ENCODE results near the gene HIVEP2. TPM values are rescaled to one million over a fixed set of nuclear protein-coding genes. Genes with fewer than 3 reads are reported as not detected.

HIVEP2 gene
- total and polyA plus RNA-seq, 2 donors (not counting 1 experiment from before 2014, with no cell fraction given): 5.8 to 31.9 TPM

DNA sequence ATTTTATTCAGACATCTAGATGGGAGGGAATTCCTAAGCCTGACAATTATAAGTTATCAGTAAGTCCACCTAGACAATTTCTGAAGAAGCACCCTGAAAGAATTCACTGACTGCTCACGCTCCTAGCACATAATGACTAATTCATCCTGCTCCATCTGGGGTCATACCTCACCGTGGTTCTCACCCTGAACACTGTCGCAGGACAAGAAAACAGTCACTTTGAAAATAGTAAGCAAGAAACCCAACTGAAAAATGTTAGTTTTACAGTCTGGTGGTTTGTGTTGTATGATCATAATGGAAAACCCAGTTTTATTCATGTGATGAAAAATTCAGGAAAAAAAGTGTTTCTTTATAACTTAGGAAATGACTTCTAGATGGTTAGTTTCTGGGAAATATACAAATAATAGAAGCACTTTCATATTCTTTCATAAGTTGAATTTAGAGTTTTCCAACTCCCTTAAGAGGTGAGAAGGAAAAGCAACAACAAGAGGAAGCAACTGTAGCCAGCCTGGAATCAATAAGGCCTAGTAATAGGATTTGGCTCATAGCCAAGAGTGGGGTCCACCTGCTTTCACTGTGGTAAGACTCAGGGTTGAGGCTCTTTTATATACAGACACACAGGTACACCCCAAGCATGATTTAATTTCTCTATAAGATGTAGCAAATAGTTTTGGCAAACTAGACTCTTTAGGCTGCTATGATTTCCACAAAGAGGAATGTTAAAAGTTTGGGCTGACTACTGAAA lies 94.1 kb downstream of the HIVEP2 start:
- intact Hi-C loops (cut with micrococcal nuclease): loop anchor here (10.0 kb wide), 1 partner anchor 604 kb away; the partner anchor contains the start of genes ADAT2 and PEX3
- Histone ChIP-seq H3K4me3 (ENCODE audit: control extremely low read depth in 1 of 5, extremely low read depth in 1 of 5, insufficient read depth in 1 of 5, low read depth in 2 of 5, low read length in 4 of 5) (no peak overlapping the region), H3K9me3 (ENCODE audit: control extremely low read depth in 1 of 3, control insufficient read depth in 2 of 3, insufficient read depth in 1 of 3, low read length in 2 of 3) (no peaks in the 10 kb centered on the region), H3K27ac (ENCODE audit: low read length in 2 of 2) (no peak overlapping the region), H3K79me2 (ENCODE audit: control insufficient read depth, insufficient read depth, low read length) (peaks cover 93% of the 10 kb centered on the region), H3K36me3 (replicated peaks in 1 of 2; ENCODE audit: control extremely low read depth in 1 of 2, control insufficient read depth in 1 of 2, extremely low read depth in 1 of 2, insufficient read depth in 2 of 2, low read length in 1 of 2) (no peaks in the 10 kb centered on the region), H3K4me1 (ENCODE audit: control insufficient read depth in 2 of 2, insufficient read depth in 2 of 2, low read length in 2 of 2) (peaks cover 70 to 81% of the 10 kb centered on the region in 2 donors), H2AFZ (ENCODE audit: insufficient read depth, low read depth, low read length, poor library complexity, severe bottlenecking) (no peak overlapping the region), H3K27me3 (replicated peaks in 1 of 4; ENCODE audit: control extremely low read depth in 1 of 4, control insufficient read depth in 3 of 4, insufficient read depth in 4 of 4, low read length in 3 of 4) (no peaks in the 10 kb centered on the region), H3K9ac (ENCODE audit: low read length) (no peak overlapping the region), H4K20me1 (ENCODE audit: control insufficient read depth, insufficient read depth, low read length, poor library complexity, severe bottlenecking) (no peaks in the 10 kb centered on the region), H3K4me2 (replicated peaks; ENCODE audit: low read depth, low read length, poor library complexity, severe bottlenecking) (peak overlapping the region; percentile 14)
- Mint-ChIP-seq H3K27me3 (no peaks in the 10 kb centered on the region), H3K27ac (peak overlapping the region; percentile 38), H3K9me3 (ENCODE audit: insufficient read depth) (no peaks in the 10 kb centered on the region), H3K4me1 (peaks cover 91% of the 10 kb centered on the region), H3K4me3 (peak overlapping the region; percentile 39)
- ATAC-seq (ENCODE audit: low read depth) (no peak), DNase-seq (no peak)
- TF ChIP-seq EZH2 (IDR thresholded peaks at IDR 0.05; ENCODE audit: borderline replicate concordance, insufficient read depth, low read depth, low read length, poor library complexity, severe bottlenecking): no peak
- TF ChIP-seq, protein P1, sequence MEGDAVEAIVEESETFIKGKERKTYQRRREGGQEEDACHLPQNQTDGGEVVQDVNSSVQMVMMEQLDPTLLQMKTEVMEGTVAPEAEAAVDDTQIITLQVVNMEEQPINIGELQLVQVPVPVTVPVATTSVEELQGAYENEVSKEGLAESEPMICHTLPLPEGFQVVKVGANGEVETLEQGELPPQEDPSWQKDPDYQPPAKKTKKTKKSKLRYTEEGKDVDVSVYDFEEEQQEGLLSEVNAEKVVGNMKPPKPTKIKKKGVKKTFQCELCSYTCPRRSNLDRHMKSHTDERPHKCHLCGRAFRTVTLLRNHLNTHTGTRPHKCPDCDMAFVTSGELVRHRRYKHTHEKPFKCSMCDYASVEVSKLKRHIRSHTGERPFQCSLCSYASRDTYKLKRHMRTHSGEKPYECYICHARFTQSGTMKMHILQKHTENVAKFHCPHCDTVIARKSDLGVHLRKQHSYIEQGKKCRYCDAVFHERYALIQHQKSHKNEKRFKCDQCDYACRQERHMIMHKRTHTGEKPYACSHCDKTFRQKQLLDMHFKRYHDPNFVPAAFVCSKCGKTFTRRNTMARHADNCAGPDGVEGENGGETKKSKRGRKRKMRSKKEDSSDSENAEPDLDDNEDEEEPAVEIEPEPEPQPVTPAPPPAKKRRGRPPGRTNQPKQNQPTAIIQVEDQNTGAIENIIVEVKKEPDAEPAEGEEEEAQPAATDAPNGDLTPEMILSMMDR (IDR thresholded peaks at IDR 0.05): no peak
- no CpG with 5 or more reads among the region's 3 CpGs for WGBS (ENCODE audit: insufficient coverage)
- ChIA-PET POLR2A (no interaction called here), CTCF (no interaction called here)

DNA sequence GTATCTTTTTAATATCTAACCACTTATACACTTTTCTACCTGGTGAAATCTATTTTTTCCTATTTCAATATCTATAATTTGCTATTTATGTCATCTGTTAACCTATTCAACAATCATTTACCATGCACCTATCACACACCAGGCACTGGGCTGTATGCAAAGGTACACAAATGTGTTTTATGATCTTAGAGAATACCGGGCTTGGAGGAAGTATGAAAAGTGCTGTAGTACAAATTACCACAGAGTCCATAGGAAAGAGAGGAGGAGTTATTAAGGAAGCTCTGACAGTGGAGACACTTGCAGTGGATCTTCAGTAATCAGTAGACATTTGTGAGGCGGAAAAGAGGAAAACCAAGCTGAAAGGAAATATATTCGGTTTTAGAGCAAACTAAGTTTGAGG lies 96.0 kb downstream of the HIVEP2 start:
- Histone ChIP-seq H3K9me3 (ENCODE audit: control extremely low read depth in 1 of 3, control insufficient read depth in 2 of 3, insufficient read depth in 1 of 3, low read length in 2 of 3) (no peaks in the 10 kb centered on the region), H3K27me3 (replicated peaks in 1 of 4; ENCODE audit: control extremely low read depth in 1 of 4, control insufficient read depth in 3 of 4, insufficient read depth in 4 of 4, low read length in 3 of 4) (no peaks in the 10 kb centered on the region), H3K79me2 (ENCODE audit: control insufficient read depth, insufficient read depth, low read length) (peaks cover 100% of the 10 kb centered on the region), H3K4me3 (ENCODE audit: control extremely low read depth in 1 of 5, extremely low read depth in 1 of 5, insufficient read depth in 1 of 5, low read depth in 2 of 5, low read length in 4 of 5) (no peak overlapping the region), H4K20me1 (ENCODE audit: control insufficient read depth, insufficient read depth, low read length, poor library complexity, severe bottlenecking) (no peaks in the 10 kb centered on the region), H2AFZ (ENCODE audit: insufficient read depth, low read depth, low read length, poor library complexity, severe bottlenecking) (no peak overlapping the region), H3K4me1 (ENCODE audit: control insufficient read depth in 2 of 2, insufficient read depth in 2 of 2, low read length in 2 of 2) (peaks cover 69 to 80% of the 10 kb centered on the region in 2 donors), H3K27ac (ENCODE audit: low read length in 2 of 2) (peak overlapping the region in 1 of 2 donors; percentile 12), H3K4me2 (replicated peaks; ENCODE audit: low read depth, low read length, poor library complexity, severe bottlenecking) (peak overlapping the region; percentile 16), H3K9ac (ENCODE audit: low read length) (no peak overlapping the region), H3K36me3 (replicated peaks in 1 of 2; ENCODE audit: control extremely low read depth in 1 of 2, control insufficient read depth in 1 of 2, extremely low read depth in 1 of 2, insufficient read depth in 2 of 2, low read length in 1 of 2) (no peaks in the 10 kb centered on the region)
- Mint-ChIP-seq H3K27me3 (no peaks in the 10 kb centered on the region), H3K27ac (peak overlapping the region; percentile 74), H3K4me3 (peak overlapping the region; percentile 27), H3K9me3 (ENCODE audit: insufficient read depth) (no peaks in the 10 kb centered on the region), H3K4me1 (peaks cover 91% of the 10 kb centered on the region)
- DNase-seq: no peak
- no peak for TF ChIP-seq EZH2 (IDR thresholded peaks at IDR 0.05; ENCODE audit: borderline replicate concordance, insufficient read depth, low read depth, low read length, poor library complexity, severe bottlenecking)
- TF ChIP-seq, protein P1 (IDR thresholded peaks at IDR 0.05): no peak
- CTCF ChIA-PET: interaction anchor here (1.1 to 1.4 kb wide), 2 partner anchors 19 to 50 kb away, joined by 3 read pairs; no protein-coding TSS in a partner anchor
- no peak for ATAC-seq (ENCODE audit: low read depth)
- WGBS (ENCODE audit: insufficient coverage): 59% methylated on average over 3 of the region's 3 CpGs
- POLR2A ChIA-PET: no interaction called here
- intact Hi-C loops (cut with micrococcal nuclease): loop anchor here (1.0 kb wide), 1 partner anchor 8 kb away; no protein-coding TSS in a partner anchor
